GM12878 (cell line): Measurements from ENCODE around the gene POLE3. TPM values are rescaled to one million over a fixed set of nuclear protein-coding genes. Genes with fewer than 3 reads are reported as not detected.

Source experiments
- ATAC-seq: fragments of 200-7000 bp; cut with Tn5 transposase; 3 replicates; pipeline ENCODE4 v1.9.1; 2020; ENCODE audit warnings: mild to moderate bottlenecking, moderate library complexity
- BruUV-seq: library from RNA; stranded (reverse); fragments of 400-500 nt; replicated peaks from 2 replicates; lab custom pipeline; 2021; lab: Mats Ljungman, UMichigan
- CTCF ChIA-PET: fragments of 300-600 bp; sonication (Branson Sonifier 250); formaldehyde crosslinking; extraction: SDS; loops from one replicate; lab custom pipeline; 2021; ENCODE audit warnings: inconsistent platforms; lab: Yijun Ruan, JAX
- POLR2A ChIA-PET: fragments of 350-600 bp; formaldehyde crosslinking; extraction: SDS; loops from one replicate; lab custom pipeline; 2021; ENCODE audit warnings: inconsistent platforms; lab: Charles Lee
- RAD21 ChIA-PET: fragments of 300-600 bp; sonication (Branson Sonifier 250); formaldehyde crosslinking; loops from one replicate; lab custom pipeline; 2023; ENCODE audit warnings: antibody characterized with exemption; ENCODE audit not compliant: unreplicated experiment; lab: Charles Lee
- SMC1A ChIA-PET: fragments of 300-600 bp; sonication (Branson Sonifier 250); formaldehyde crosslinking; loops from one replicate; lab custom pipeline; 2023; ENCODE audit not compliant: unreplicated experiment, uncharacterized antibody; lab: Charles Lee
- DNase-seq: peaks from one replicate; pipeline ENCODE4 v3.0.0-alpha.2; 2011; ENCODE audit warnings: low read depth, low spot score
- FAIRE-seq: peaks from 3 replicates; lab custom pipeline; 2011; peaks lifted over from hg19 to GRCh38; lab: Jason Lieb, UNC
- H2AFZ ChIP-seq: 2 replicates; pipeline ENCODE4 v1.6.0; 2011; ENCODE audit warnings: low read depth, low read length, control low read depth; ENCODE audit not compliant: control insufficient read depth
- H3K27ac ChIP-seq: 2 replicates; pipeline ENCODE4 v1.5.1; 2011; ENCODE audit warnings: control low read depth; ENCODE audit not compliant: control insufficient read depth, insufficient read depth
- H3K27me3 ChIP-seq, 2 experiments: replicated peaks in 1 of 2; 2 replicates each; pipeline versions ENCODE4 v1.6.0 to v1.6.1; 2011; ENCODE audit warnings: low read length in 1 of 2; ENCODE audit not compliant: control insufficient read depth in 2 of 2, insufficient read depth in 2 of 2
- H3K36me3 ChIP-seq, 2 experiments: 2 replicates each; pipeline ENCODE4 v1.5.1; 2011; ENCODE audit warnings: low read length in 1 of 2; ENCODE audit not compliant: control insufficient read depth in 2 of 2, insufficient read depth in 2 of 2
- H3K4me1 ChIP-seq: 2 replicates; pipeline ENCODE4 v1.6.1; 2011; ENCODE audit warnings: mild to moderate bottlenecking, low read length, moderate library complexity, mixed read lengths; ENCODE audit not compliant: control insufficient read depth, insufficient read depth
- H3K4me2 ChIP-seq: 2 replicates; pipeline ENCODE4 v1.6.0; 2011; ENCODE audit warnings: control low read depth; ENCODE audit not compliant: control insufficient read depth, insufficient read depth
- H3K4me3 ChIP-seq: fragments of 200-600 bp; sonication (generic); 2 replicates; pipeline ENCODE4 v1.5.1; 2016
- H3K79me2 ChIP-seq: 2 replicates; pipeline ENCODE4 v1.6.0; 2011; ENCODE audit warnings: low read length; ENCODE audit not compliant: control insufficient read depth, insufficient read depth
- H3K9ac ChIP-seq: 2 replicates; pipeline ENCODE4 v1.8.0; 2011; ENCODE audit warnings: low read length, control low read depth, mixed read lengths; ENCODE audit not compliant: control insufficient read depth, insufficient read depth
- H3K9me3 ChIP-seq: replicated peaks from 3 replicates; pipeline ENCODE4 v1.5.1; 2011; ENCODE audit warnings: mild to moderate bottlenecking, low read length; ENCODE audit not compliant: control insufficient read depth, insufficient read depth
- H4K20me1 ChIP-seq: 2 replicates; pipeline ENCODE4 v1.6.0; 2011; ENCODE audit not compliant: control insufficient read depth, insufficient read depth
- LARP7 ChIP-seq: fragments of 450-650 bp; IDR thresholded peaks from 2 replicates; pipeline ENCODE4 v1.6.1; 2017; ENCODE audit warnings: mild to moderate bottlenecking
- MYB ChIP-seq: fragments of 150-350 bp; IDR thresholded peaks from 2 replicates; pipeline ENCODE4 v1.6.1; 2014; ENCODE audit warnings: mild to moderate bottlenecking, low read depth, low read length, borderline replicate concordance
- NFIC ChIP-seq: IDR thresholded peaks from 2 replicates; pipeline ENCODE4 v1.6.1; 2012; ENCODE audit warnings: low read depth, mild to moderate bottlenecking, inconsistent platforms, low read length, moderate library complexity
- NFYA ChIP-seq: IDR thresholded peaks from 2 replicates; pipeline ENCODE4 v1.6.1; 2011; ENCODE audit warnings: low read depth, mild to moderate bottlenecking, low read length, improper control_type of control experiment, borderline replicate concordance
- PML ChIP-seq: IDR thresholded peaks from 2 replicates; pipeline ENCODE4 v1.6.1; 2012; ENCODE audit warnings: low read length, inconsistent platforms
- POLR2A ChIP-seq: IDR thresholded peaks from 2 replicates; pipeline ENCODE4 v1.6.1; 2011; ENCODE audit warnings: low read depth, mild to moderate bottlenecking, low read length
- POLR2AphosphoS2 ChIP-seq: IDR thresholded peaks from 2 replicates; pipeline ENCODE4 v1.6.1; 2011; ENCODE audit warnings: low read depth, mild to moderate bottlenecking, low read length, improper control_type of control experiment, moderate library complexity
- WGBS: methylation state at CpG from one replicate; pipeline ENCODE4 v1.1.6; 2016; ENCODE audit warnings: low lambda C conversion rate; ENCODE audit not compliant: insufficient replicate concordance, insufficient coverage; ENCODE audit errors: missing lambda C conversion rate; 5-methylcytosine and 5-hydroxymethylcytosine counted together
- in situ Hi-C: fragments of 300-500 bp; cut with MboI; formaldehyde crosslinking; loops from 9 replicates; pipeline ENCODE4 v1.14.3; 2018; ENCODE audit warnings: mixed read lengths
- intact Hi-C: fragments of 100-400 bp; cut with micrococcal nuclease; formaldehyde crosslinking; loops from one replicate; pipeline ENCODE4 v1.14.2; 2022; ENCODE audit not compliant: unreplicated experiment
- polyA plus RNA-seq, 11 experiments: library from polyadenylated mRNA; depleted of rRNA in 4 of 11; unstranded in 6 of 11; stranded (reverse) in 5 of 11; fragments of >200 nt; fragmentation: Nextera tagmentation in 4 of 11; fragmentation: Illumina TruSeq in 1 of 11; extraction: Ambion mirVana in 4 of 11; extraction: Trizol in 1 of 11; gene quantifications; 1 replicate in 1 of 11; 2 replicates in 10 of 11; pipeline versions ENCODE4 v1.2.1 to v1.2.3, GENCODE V29; 2011 to 2016; ENCODE audit warnings: inconsistent platforms in 2 of 11, missing spikeins in 2 of 11, low read depth in 1 of 11
- total RNA-seq, 4 experiments: library from RNA; depleted of rRNA in 3 of 4; stranded (reverse); fragments of >200 nt in 3 of 4; fragmentation: Illumina TruSeq in 1 of 4; extraction: Trizol in 1 of 4; gene quantifications; 2 replicates each; pipeline versions ENCODE4 v1.2.1 to v1.2.3, GENCODE V29; 2013 to 2021
- TF ChIP-seq, protein P1 (sequence below): IDR thresholded peaks from 2 replicates; pipeline ENCODE4 v1.6.1; 2011; ENCODE audit warnings: mild to moderate bottlenecking, low read depth, low read length, moderate library complexity; ENCODE audit not compliant: insufficient replicate concordance

POLE3 gene
- total and polyA plus RNA-seq, 10 of the 15 experiments (the other 5 are each of a cell fraction or from before 2014, with no cell fraction given), result 40.8 to 116 (median 80.2) TPM

DNA sequence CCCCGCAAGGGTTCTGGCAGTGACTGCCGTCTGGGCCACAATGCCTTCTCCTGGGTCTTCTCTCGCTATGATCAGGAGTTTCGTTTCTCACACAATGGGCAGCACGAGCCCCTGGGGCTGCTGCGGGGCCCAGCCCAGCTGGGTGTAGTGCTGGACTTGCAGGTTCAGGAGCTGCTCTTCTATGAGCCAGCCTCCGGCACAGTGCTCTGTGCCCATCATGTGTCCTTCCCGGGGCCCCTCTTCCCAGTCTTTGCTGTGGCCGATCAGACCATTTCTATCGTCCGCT lies 40.7 kb downstream of the POLE3 start:
- Histone ChIP-seq H4K20me1 (no peaks in the 10 kb centered on the region), H3K27ac (no peak overlapping the region), H3K9ac (no peak overlapping the region), H3K27me3 (no peaks in the 10 kb centered on the region), H3K4me2 (no peak overlapping the region), H2AFZ (no peak overlapping the region), H3K79me2 (no peaks in the 10 kb centered on the region), H3K4me3 (no peak overlapping the region), H3K36me3 (peaks cover 5 to 7% of the 10 kb centered on the region in 2 experiments), H3K9me3 (no peaks in the 10 kb centered on the region), H3K4me1 (peaks cover 16% of the 10 kb centered on the region)
- TF ChIP-seq, protein P1, sequence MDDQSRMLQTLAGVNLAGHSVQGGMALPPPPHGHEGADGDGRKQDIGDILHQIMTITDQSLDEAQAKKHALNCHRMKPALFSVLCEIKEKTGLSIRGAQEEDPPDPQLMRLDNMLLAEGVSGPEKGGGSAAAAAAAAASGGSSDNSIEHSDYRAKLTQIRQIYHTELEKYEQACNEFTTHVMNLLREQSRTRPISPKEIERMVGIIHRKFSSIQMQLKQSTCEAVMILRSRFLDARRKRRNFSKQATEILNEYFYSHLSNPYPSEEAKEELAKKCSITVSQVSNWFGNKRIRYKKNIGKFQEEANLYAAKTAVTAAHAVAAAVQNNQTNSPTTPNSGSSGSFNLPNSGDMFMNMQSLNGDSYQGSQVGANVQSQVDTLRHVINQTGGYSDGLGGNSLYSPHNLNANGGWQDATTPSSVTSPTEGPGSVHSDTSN, result no peak
- no peak for TF ChIP-seq POLR2A
- no peak for TF ChIP-seq LARP7
- TF ChIP-seq NFYA, result no peak
- no peak for TF ChIP-seq POLR2AphosphoS2
- no peak for TF ChIP-seq MYB
- no peak for TF ChIP-seq NFIC
- no peak for TF ChIP-seq PML
- intact Hi-C loops (no loop called here), in situ Hi-C loops (no loop called here)
- CTCF ChIA-PET, result interaction anchor here (0.8 kb wide), 1 partner anchor 12 kb away, joined by 4 read pairs; no protein-coding TSS in a partner anchor
- BruUV-seq, result no TSS peak
- SMC1A ChIA-PET, result no interaction called here
- DNase-seq (no peak), FAIRE-seq (no peak), ATAC-seq (no peak)
- RAD21 ChIA-PET, result no interaction called here
- POLR2A ChIA-PET, result interaction anchor here (0.6 kb wide), 1 partner anchor 461 kb away, joined by 3 read pairs; no protein-coding TSS in a partner anchor
- 54% methylated on average over 11 of the region's 11 CpGs for WGBS
